WTC11 (cell line): Measurements from ENCODE around the gene FAM20A.

ENCODE experiments used
- ATF1 ChIP-seq: sonication (generic); formaldehyde crosslinking; IDR thresholded peaks from 2 replicates; pipeline ENCODE4 v1.8.1; 2023; ENCODE audit warnings: mild to moderate bottlenecking, moderate library complexity, missing genetic modification reagents
- CREM ChIP-seq: sonication (generic); formaldehyde crosslinking; IDR thresholded peaks from 2 replicates; pipeline ENCODE4 v1.8.1; 2022; ENCODE audit warnings: mild to moderate bottlenecking, missing genetic modification reagents, moderate library complexity
- ETV6 ChIP-seq: sonication (generic); formaldehyde crosslinking; IDR thresholded peaks from 2 replicates; pipeline ENCODE4 v1.8.1; 2022; ENCODE audit warnings: mild to moderate bottlenecking, missing genetic modification reagents
- FOXP1 ChIP-seq: sonication (generic); formaldehyde crosslinking; IDR thresholded peaks from 2 replicates; pipeline ENCODE4 v1.8.0; 2022; ENCODE audit warnings: missing genetic modification reagents, mild to moderate bottlenecking, moderate library complexity, borderline replicate concordance
- HMGXB4 ChIP-seq: sonication (generic); formaldehyde crosslinking; IDR thresholded peaks from 2 replicates; pipeline ENCODE4 v1.8.1; 2023; ENCODE audit warnings: mild to moderate bottlenecking, moderate library complexity, missing genetic modification reagents
- IRF1 ChIP-seq: sonication (generic); formaldehyde crosslinking; IDR thresholded peaks from 2 replicates; pipeline ENCODE4 v1.8.0; 2023; ENCODE audit warnings: missing genetic modification reagents
- NR2C2 ChIP-seq: sonication (generic); formaldehyde crosslinking; IDR thresholded peaks from 2 replicates; pipeline ENCODE4 v1.8.0; 2022; ENCODE audit warnings: mild to moderate bottlenecking, missing genetic modification reagents
- SMAD3 ChIP-seq: sonication (generic); formaldehyde crosslinking; IDR thresholded peaks from 2 replicates; pipeline ENCODE4 v1.8.0; 2022; ENCODE audit warnings: missing genetic modification reagents, mild to moderate bottlenecking, borderline replicate concordance
- SOX15 ChIP-seq: fragments of 250-450 bp; sonication (Bioruptor Pico); IDR thresholded peaks from 2 replicates; pipeline ENCODE4 v1.9.0; 2021; ENCODE audit warnings: mild to moderate bottlenecking
- SP1 ChIP-seq: sonication (generic); formaldehyde crosslinking; conservative IDR thresholded peaks from 2 replicates; pipeline ENCODE4 v1.8.1; 2022; ENCODE audit warnings: missing genetic modification reagents
- USF1 ChIP-seq: sonication (generic); formaldehyde crosslinking; IDR thresholded peaks from 2 replicates; pipeline ENCODE4 v1.8.0; 2022; ENCODE audit warnings: mild to moderate bottlenecking, missing genetic modification reagents
- ZBTB21 ChIP-seq: sonication (generic); formaldehyde crosslinking; IDR thresholded peaks from 2 replicates; pipeline ENCODE4 v1.8.1; 2023; ENCODE audit warnings: mild to moderate bottlenecking, missing genetic modification reagents, borderline replicate concordance
- ZNF423 ChIP-seq: fragments of 250-450 bp; sonication (Bioruptor Pico); IDR thresholded peaks from 2 replicates; pipeline ENCODE4 v2.1.2; 2022; ENCODE audit warnings: mild to moderate bottlenecking, moderate library complexity
- TF ChIP-seq, protein P1 (sequence below): fragments of 200-600 bp; IDR thresholded peaks from 2 replicates; pipeline ENCODE4 v1.8.0; 2022; ENCODE audit warnings: antibody characterized with exemption

- TF ChIP-seq HMGXB4 (CRISPR knock-in tag) (no peak), ZBTB21 (CRISPR knock-in tag) (no peak), SP1 (CRISPR knock-in tag) (no peak), USF1 (CRISPR knock-in tag) (no peak), SOX15 (CRISPR knock-in tag) (no peak), FOXP1 (CRISPR knock-in tag) (no peak), CREM (CRISPR knock-in tag) (no peak), ETV6 (CRISPR knock-in tag) (no peak), SMAD3 (CRISPR knock-in tag) (no peak), ZNF423 (CRISPR knock-in tag) (no peak), IRF1 (CRISPR knock-in tag) (no peak), NR2C2 (CRISPR knock-in tag) (no peak), ATF1 (no peak)
- TF ChIP-seq, protein P1, sequence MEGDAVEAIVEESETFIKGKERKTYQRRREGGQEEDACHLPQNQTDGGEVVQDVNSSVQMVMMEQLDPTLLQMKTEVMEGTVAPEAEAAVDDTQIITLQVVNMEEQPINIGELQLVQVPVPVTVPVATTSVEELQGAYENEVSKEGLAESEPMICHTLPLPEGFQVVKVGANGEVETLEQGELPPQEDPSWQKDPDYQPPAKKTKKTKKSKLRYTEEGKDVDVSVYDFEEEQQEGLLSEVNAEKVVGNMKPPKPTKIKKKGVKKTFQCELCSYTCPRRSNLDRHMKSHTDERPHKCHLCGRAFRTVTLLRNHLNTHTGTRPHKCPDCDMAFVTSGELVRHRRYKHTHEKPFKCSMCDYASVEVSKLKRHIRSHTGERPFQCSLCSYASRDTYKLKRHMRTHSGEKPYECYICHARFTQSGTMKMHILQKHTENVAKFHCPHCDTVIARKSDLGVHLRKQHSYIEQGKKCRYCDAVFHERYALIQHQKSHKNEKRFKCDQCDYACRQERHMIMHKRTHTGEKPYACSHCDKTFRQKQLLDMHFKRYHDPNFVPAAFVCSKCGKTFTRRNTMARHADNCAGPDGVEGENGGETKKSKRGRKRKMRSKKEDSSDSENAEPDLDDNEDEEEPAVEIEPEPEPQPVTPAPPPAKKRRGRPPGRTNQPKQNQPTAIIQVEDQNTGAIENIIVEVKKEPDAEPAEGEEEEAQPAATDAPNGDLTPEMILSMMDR, result no peak
Measured at GRCh38 chr17:68628576-68628957, 27.4 kb upstream of the FAM20A start.
